OCI-LY3 (cell line): Measurements from ENCODE around the gene ORAI3.

Experiments used
- H2AFZ ChIP-seq: fragments of 200-600, 300-600 bp; shearing (Covaris generic); 2 replicates; pipeline ENCODE4 v1.6.0; 2014; ENCODE audit warnings: antibody characterized with exemption, low read depth, low read length
- H3K27ac ChIP-seq: fragments of 200-600, 300-600 bp; sonication (generic); 2 replicates; pipeline ENCODE4 v1.5.1; 2014; ENCODE audit warnings: mild to moderate bottlenecking, low read length, moderate library complexity, mixed read lengths
- H3K27me3 ChIP-seq: fragments of 200-600, 300-600 bp; sonication (generic); 2 replicates; pipeline ENCODE4 v1.6.1; 2014; ENCODE audit warnings: low read depth, low read length, mixed read lengths
- H3K36me3 ChIP-seq: fragments of 200-600, 300-600 bp; sonication (generic); replicated peaks from 2 replicates; pipeline ENCODE3; 2014; ENCODE audit warnings: low read depth, low read length, mixed read lengths
- H3K4me1 ChIP-seq: fragments of 300-600, 200-600 bp; sonication (generic); 2 replicates; pipeline ENCODE4 v1.6.1; 2014; ENCODE audit warnings: low read length, mixed read lengths
- H3K4me2 ChIP-seq: fragments of 200-600, 300-600 bp; sonication (generic); 2 replicates; pipeline ENCODE4 v1.6.1; 2014; ENCODE audit warnings: low read length, mixed read lengths
- H3K4me3 ChIP-seq: fragments of 300-600, 200-600 bp; sonication (generic); 2 replicates; pipeline ENCODE4 v1.5.1; 2014; ENCODE audit warnings: antibody characterized with exemption, mild to moderate bottlenecking, low read length, moderate library complexity
- H3K79me2 ChIP-seq: fragments of 300-600, 200-600 bp; shearing (Covaris generic); 2 replicates; pipeline ENCODE4 v1.6.1; 2014; ENCODE audit warnings: mild to moderate bottlenecking, low read length, mixed read lengths
- H3K9ac ChIP-seq: fragments of 300-600, 200-600 bp; shearing (Covaris generic); 2 replicates; pipeline ENCODE4 v1.6.0; 2014; ENCODE audit warnings: mild to moderate bottlenecking, low read length, moderate library complexity
- H3K9me3 ChIP-seq: fragments of 200-600, 300-600 bp; shearing (Covaris generic); 2 replicates; pipeline ENCODE4 v1.6.1; 2014; ENCODE audit warnings: low read length, mixed read lengths; ENCODE audit not compliant: insufficient read depth
- H4K20me1 ChIP-seq: fragments of 200-600, 300-600 bp; sonication (generic); 2 replicates; pipeline ENCODE4 v1.6.1; 2016; ENCODE audit warnings: low read length, mixed read lengths; ENCODE audit not compliant: insufficient read depth
- CTCF ChIP-seq: fragments of 200-600, 300-600 bp; sonication (generic); IDR thresholded peaks from 2 replicates; pipeline ENCODE4 v1.5.1; 2014; ENCODE audit warnings: antibody characterized with exemption, low read length, low read depth
- EZH2phosphoT487 ChIP-seq: fragments of 200-600 bp; shearing (Covaris generic); IDR thresholded peaks from 2 replicates; pipeline ENCODE4 v1.6.1; 2018; ENCODE audit warnings: antibody characterized with exemption, mixed run types, low read depth

Gene ORAI3

GRCh38 chr16:30947541-30947858 is 1.4 kb upstream of the ORAI3 start:
- Histone ChIP-seq H3K9ac (no peak overlapping the region), H3K4me3 (no peak overlapping the region), H3K9me3 (no peaks in the 10 kb centered on the region), H3K27me3 (no peaks in the 10 kb centered on the region), H3K4me2 (no peak overlapping the region), H3K27ac (no peak overlapping the region), H2AFZ (no peak overlapping the region), H3K4me1 (peaks cover 8% of the 10 kb centered on the region), H3K79me2 (peaks cover 23% of the 10 kb centered on the region), H4K20me1 (peaks cover 8% of the 10 kb centered on the region; the same call in 1 of the 2 replicates), H3K36me3 (peaks cover 17% of the 10 kb centered on the region)
- TF ChIP-seq CTCF (no peak), EZH2phosphoT487 (no peak)

- Histone ChIP-seq H3K4me3 (peak overlapping the region; percentile 100), H3K4me2 (peak overlapping the region; percentile 91), H2AFZ (no peak overlapping the region; the same call in 1 of the 2 replicates), H3K4me1 (peaks cover 8% of the 10 kb centered on the region), H3K79me2 (peaks cover 23% of the 10 kb centered on the region), H3K9ac (peak overlapping the region; percentile 100), H3K36me3 (peaks cover 13% of the 10 kb centered on the region), H3K27me3 (no peaks in the 10 kb centered on the region), H3K27ac (no peak overlapping the region), H3K9me3 (no peaks in the 10 kb centered on the region), H4K20me1 (peaks cover 8% of the 10 kb centered on the region; the same call in 1 of the 2 replicates)
- TF ChIP-seq CTCF (no peak), EZH2phosphoT487 (no peak)
Measured at GRCh38 chr16:30947859-30948666, 805 bp upstream of the ORAI3 start.

- peaks cover 7% of the 10 kb centered on the region for H3K36me3 ChIP-seq
- H3K4me3 ChIP-seq = peak overlapping the region; percentile 100
- H3K9me3 ChIP-seq = no peaks in the 10 kb centered on the region
- TF ChIP-seq CTCF (peak; percentile 33), EZH2phosphoT487 (no peak)
- no peak overlapping the region for H2AFZ ChIP-seq
- H4K20me1 ChIP-seq = peaks cover 8% of the 10 kb centered on the region; the same call in 1 of the 2 replicates
- peaks cover 10% of the 10 kb centered on the region for H3K4me1 ChIP-seq
- no peaks in the 10 kb centered on the region for H3K27me3 ChIP-seq
- H3K27ac ChIP-seq = peak overlapping the region; percentile 77
- peaks cover 23% of the 10 kb centered on the region for H3K79me2 ChIP-seq
- H3K4me2 ChIP-seq = peak overlapping the region; percentile 91
- peak overlapping the region; percentile 100 for H3K9ac ChIP-seq
Measured at GRCh38 chr16:30949650-30950515, 1.0 kb downstream of the ORAI3 start.

- Histone ChIP-seq H3K9me3 (no peaks in the 10 kb centered on the region), H3K27me3 (no peaks in the 10 kb centered on the region), H3K4me2 (peak overlapping the region; percentile 91), H3K36me3 (peaks cover 4% of the 10 kb centered on the region), H3K27ac (peak overlapping the region; percentile 77; the same call in 1 of the 2 replicates), H4K20me1 (peaks cover 8% of the 10 kb centered on the region; the same call in 1 of the 2 replicates), H3K4me1 (peaks cover 10% of the 10 kb centered on the region), H3K9ac (peak overlapping the region; percentile 100), H3K4me3 (peak overlapping the region; percentile 100), H3K79me2 (peaks cover 23% of the 10 kb centered on the region), H2AFZ (no peak overlapping the region)
- TF ChIP-seq CTCF (no peak), EZH2phosphoT487 (no peak)
Measured at GRCh38 chr16:30950516-30951065, 1.7 kb downstream of the ORAI3 start.
